GM18873 (cell line): ENCODE results near the gene FRYL.
"Not testable (repeated sequence)": the region's sequence is repeated elsewhere in the genome, so short reads cannot be mapped to it uniquely, and the experiment has no call there.

Source experiments
- ATAC-seq: cut with Tn5 transposase; IDR thresholded peaks from one replicate; pipeline ENCODE4 v1.9.1; 2021; ENCODE audit warnings: mild to moderate bottlenecking, moderate library complexity, moderate number of reproducible peaks; ENCODE audit not compliant: unreplicated experiment, low FRiP score

The FRYL gene

GRCh38 chr4:48668254-48669017 is 111.6 kb downstream of the FRYL start:
- no peak for ATAC-seq

GRCh38 chr4:48667148-48667547 is 112.9 kb downstream of the FRYL start:
- ATAC-seq = no peak

- no peak for ATAC-seq
Measured at GRCh38 chr4:48665555-48666186, 114.4 kb downstream of the FRYL start.

GRCh38 chr4:48664938-48665337 is 115.1 kb downstream of the FRYL start:
- no peak for ATAC-seq

- ATAC-seq = no peak
Measured at GRCh38 chr4:48661391-48661790, 118.7 kb downstream of the FRYL start.

GRCh38 chr4:48660347-48660746 is 119.7 kb downstream of the FRYL start:
- ATAC-seq = no peak

GRCh38 chr4:48654015-48654664 is 125.9 kb downstream of the FRYL start:
- ATAC-seq = no peak

GRCh38 chr4:48653217-48654014 is 126.7 kb downstream of the FRYL start:
- no peak for ATAC-seq

GRCh38 chr4:48651914-48652313 is 128.2 kb downstream of the FRYL start:
- no peak for ATAC-seq

GRCh38 chr4:48649505-48649904 is 130.6 kb downstream of the FRYL start:
- ATAC-seq = no peak

GRCh38 chr4:48645225-48645794 is 134.8 kb downstream of the FRYL start:
- ATAC-seq = no peak

- no peak for ATAC-seq
Measured at GRCh38 chr4:48642421-48643374, 137.4 kb downstream of the FRYL start.

- ATAC-seq = no peak
Measured at GRCh38 chr4:48641401-48641800, 138.7 kb downstream of the FRYL start.

- ATAC-seq = no peak
Measured at GRCh38 chr4:48640699-48641098, 139.4 kb downstream of the FRYL start.

- ATAC-seq = no peak
Measured at GRCh38 chr4:48640225-48640624, 139.9 kb downstream of the FRYL start.

- ATAC-seq = no peak
Measured at GRCh38 chr4:48639807-48640206, 140.3 kb downstream of the FRYL start.

- ATAC-seq = not testable (repeated sequence)
Measured at GRCh38 chr4:48638586-48638985, 141.5 kb downstream of the FRYL start.

GRCh38 chr4:48636911-48637310 is 143.2 kb downstream of the FRYL start:
- ATAC-seq = no peak

- ATAC-seq = no peak
Measured at GRCh38 chr4:48635980-48636379, 144.1 kb downstream of the FRYL start.
